HuH-7.5 (cell line): ENCODE data around the gene DNAH17.

Experiments
- DNase-seq: peaks from one replicate; pipeline ENCODE4 v3.0.0; 2011; ENCODE audit warnings: low spot score

The DNAH17 gene

GRCh38 chr17:78449983-78450595, 127.1 kb downstream of the DNAH17 start:
- no peak for DNase-seq

GRCh38 chr17:78448356-78448993, 128.7 kb downstream of the DNAH17 start:
- no peak for DNase-seq

DNA sequence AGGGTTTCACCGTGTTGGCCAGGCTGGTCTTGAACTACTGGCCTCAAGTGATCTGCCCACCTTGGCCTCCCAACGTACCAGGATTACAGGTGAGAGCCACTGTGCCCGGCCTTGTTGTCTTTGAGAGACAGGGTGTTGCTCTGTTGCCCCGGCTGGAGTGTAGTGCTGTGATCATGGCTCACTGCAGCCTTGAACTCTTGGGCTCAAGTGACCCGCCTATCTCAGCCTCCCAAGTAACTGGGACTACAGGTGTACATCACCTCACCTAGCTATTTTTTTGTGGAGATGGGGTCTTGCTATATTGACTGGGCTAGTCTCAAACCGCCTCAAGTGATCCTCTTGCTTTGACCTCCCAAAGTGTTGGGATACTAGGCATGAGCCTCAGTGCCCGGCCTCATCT, 130.4 kb downstream of the DNAH17 start:
- no peak for DNase-seq

- no peak for DNase-seq
These were observed 132.8 kb downstream of the DNAH17 start for GRCh38 chr17:78444392-78444791.

- DNase-seq: no peak
These were observed 134.5 kb downstream of the DNAH17 start for GRCh38 chr17:78442648-78443218.

- DNase-seq: no peak
These were observed 135.8 kb downstream of the DNAH17 start for GRCh38 chr17:78441271-78441971.

GRCh38 chr17:78438694-78439325, 138.4 kb downstream of the DNAH17 start:
- no peak for DNase-seq

- no peak for DNase-seq
These were observed 138.9 kb downstream of the DNAH17 start for GRCh38 chr17:78438271-78438691.

- DNase-seq: no peak
These were observed 139.6 kb downstream of the DNAH17 start for GRCh38 chr17:78437508-78438169.

GRCh38 chr17:78435330-78436005, 141.7 kb downstream of the DNAH17 start:
- DNase-seq: no peak

DNA sequence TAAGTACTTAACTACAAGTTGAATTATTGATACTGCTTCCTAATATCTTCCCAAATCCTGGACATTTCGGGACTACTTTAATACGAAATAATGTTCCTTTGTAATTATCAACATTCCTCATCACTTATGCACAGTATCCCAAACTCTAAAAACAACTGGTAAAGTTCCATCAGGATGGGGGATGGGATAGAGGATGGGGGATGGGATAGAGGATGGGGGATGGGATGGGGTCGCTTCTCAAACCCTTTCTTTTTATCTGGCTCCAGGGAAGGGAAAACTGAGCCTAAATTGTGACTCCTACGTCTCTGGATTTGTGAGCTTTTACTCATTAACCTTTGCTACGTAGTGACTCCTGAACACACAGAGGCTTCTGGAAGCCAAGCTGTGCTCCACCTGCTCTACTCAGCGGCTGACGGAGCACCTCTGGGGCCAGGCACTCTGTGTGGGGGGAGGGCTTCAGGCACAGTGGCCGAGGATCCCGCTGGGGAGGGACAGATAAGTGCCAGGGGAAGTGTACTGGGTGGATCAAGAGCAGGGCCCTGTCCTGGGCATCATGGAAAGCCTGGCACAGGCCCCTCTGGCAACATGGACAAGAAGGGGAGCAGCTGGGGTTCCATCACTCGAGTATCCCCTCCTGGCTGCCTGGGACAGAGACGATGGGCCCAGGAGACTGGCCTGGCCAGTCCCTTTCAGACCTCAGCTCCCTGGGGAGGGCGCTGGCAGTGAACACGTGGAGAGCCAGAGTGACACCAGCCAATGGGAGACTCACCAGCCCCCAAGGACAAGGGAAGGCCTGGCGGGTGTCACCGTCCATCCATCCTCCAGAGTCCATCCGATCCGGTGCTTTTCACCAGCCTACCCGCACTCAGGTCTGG, 142.5 kb downstream of the DNAH17 start:
- no peak for DNase-seq

- DNase-seq: no peak
These were observed 143.3 kb downstream of the DNAH17 start for GRCh38 chr17:78433780-78434335.

GRCh38 chr17:78433013-78433727, 144.0 kb downstream of the DNAH17 start:
- no peak for DNase-seq

DNA sequence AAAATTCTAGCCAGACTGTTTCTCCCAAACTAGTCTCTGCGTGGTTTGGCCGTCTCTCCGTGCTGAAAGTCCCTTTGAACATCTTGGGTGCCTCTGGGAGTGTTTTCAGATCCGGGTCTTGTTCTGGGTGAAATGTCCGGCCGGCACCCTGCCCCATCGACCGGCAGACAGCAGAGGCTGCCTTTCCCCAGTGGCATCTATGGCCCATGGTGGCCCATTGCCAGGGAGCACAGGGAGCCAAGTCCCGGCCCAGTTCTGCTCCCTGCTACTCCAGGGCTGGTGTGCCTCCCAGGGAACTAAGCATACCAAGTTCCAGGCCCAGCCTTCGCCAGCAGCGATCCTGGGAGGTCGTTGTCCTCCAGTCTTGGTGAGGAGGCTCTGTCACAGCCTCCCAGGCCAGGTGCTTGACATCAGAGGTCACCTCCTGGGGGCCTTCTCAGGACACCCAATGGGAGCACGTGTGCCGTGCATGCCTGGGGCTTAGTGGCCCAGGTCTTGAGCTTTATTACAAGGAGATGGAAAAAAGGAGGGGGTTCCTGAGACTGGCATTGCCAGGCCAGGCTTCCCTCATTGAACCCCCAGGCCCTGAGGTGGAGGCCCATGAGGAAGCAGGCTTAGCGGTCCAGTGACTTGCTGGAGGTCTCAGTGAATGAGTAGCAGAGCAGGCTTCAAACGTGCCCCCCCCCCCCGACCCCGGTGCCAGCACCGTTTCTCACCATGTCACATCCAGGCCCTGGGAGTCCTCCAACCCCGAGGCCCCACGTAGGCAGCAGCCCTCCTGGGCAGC, 144.8 kb downstream of the DNAH17 start:
- no peak for DNase-seq

- no peak for DNase-seq
These were observed 145.6 kb downstream of the DNAH17 start for GRCh38 chr17:78431692-78431958.

- no peak for DNase-seq
These were observed 146.1 kb downstream of the DNAH17 start for GRCh38 chr17:78430892-78431691.

DNA sequence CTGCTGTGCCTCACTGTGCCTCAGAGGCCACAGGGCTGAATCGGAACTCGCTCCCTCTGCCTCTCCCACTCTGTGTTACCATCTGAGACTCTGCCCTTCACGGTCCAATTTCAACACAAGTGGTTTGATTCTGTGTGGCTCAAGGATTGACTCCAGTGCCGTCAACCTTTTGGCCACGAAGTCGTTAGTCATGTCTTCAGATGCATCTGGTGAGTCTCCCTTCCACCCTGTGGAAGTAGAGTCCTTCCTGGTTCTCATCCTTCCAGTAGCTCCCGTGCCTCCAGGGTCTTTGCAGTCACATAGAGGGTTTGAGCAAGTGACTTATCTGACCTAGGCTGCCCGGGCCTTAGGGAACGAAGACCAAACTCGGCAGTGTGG, 147.6 kb downstream of the DNAH17 start:
- DNase-seq: no peak
